Limb (tissue), 2 donors: Measurements from ENCODE around the gene WFDC2.

Experiments
- DNase-seq, 2 donors: peaks; one replicate each; pipeline ENCODE4 v3.0.0-alpha.2; 2016; ENCODE audit errors: extremely low spot score in 2 of 2

Gene WFDC2

GRCh38 chr20:45469336-45470261, at the start of gene WFDC2:
WFDC2 (plus strand) TSS chr20:45469753; CDS start chr20:45469782, 29 bp downstream.
- DNase-seq = peak in 1 of 2 donors; percentile 68

- no peak for DNase-seq
Measured at GRCh38 chr20:45420125-45420524, 49.4 kb upstream of the WFDC2 start.

GRCh38 chr20:45423700-45424099, 45.9 kb upstream of the WFDC2 start:
- DNase-seq = no peak

GRCh38 chr20:45425561-45425960, 44.0 kb upstream of the WFDC2 start:
- DNase-seq = no peak

- DNase-seq = no peak
Measured at GRCh38 chr20:45426320-45427016, 43.1 kb upstream of the WFDC2 start.

- no peak for DNase-seq
Measured at GRCh38 chr20:45427236-45428149, 42.1 kb upstream of the WFDC2 start.

GRCh38 chr20:45429618-45430017, 39.9 kb upstream of the WFDC2 start:
- no peak for DNase-seq

GRCh38 chr20:45432294-45432693, 37.3 kb upstream of the WFDC2 start:
- no peak for DNase-seq

- DNase-seq = no peak
Measured at GRCh38 chr20:45433316-45433715, 36.2 kb upstream of the WFDC2 start.

- no peak for DNase-seq
Measured at GRCh38 chr20:45433976-45434375, 35.6 kb upstream of the WFDC2 start.

- DNase-seq = peak; percentile 65 to 86
Measured at GRCh38 chr20:45436732-45437485, 32.6 kb upstream of the WFDC2 start.

- no peak for DNase-seq
Measured at GRCh38 chr20:45440424-45440823, 29.1 kb upstream of the WFDC2 start.

GRCh38 chr20:45440891-45441685, 28.5 kb upstream of the WFDC2 start:
- DNase-seq = no peak

- no peak for DNase-seq
Measured at GRCh38 chr20:45441746-45442145, 27.8 kb upstream of the WFDC2 start.

GRCh38 chr20:45444050-45444449, 25.5 kb upstream of the WFDC2 start:
- no peak for DNase-seq

- no peak for DNase-seq
Measured at GRCh38 chr20:45445805-45446562, 23.6 kb upstream of the WFDC2 start.

GRCh38 chr20:45448270-45448669, 21.3 kb upstream of the WFDC2 start:
- DNase-seq = no peak

GRCh38 chr20:45449528-45449927, 20.0 kb upstream of the WFDC2 start:
- DNase-seq = no peak

- DNase-seq = no peak
Measured at GRCh38 chr20:45450097-45450818, 19.3 kb upstream of the WFDC2 start.
